GM23338 (cell line): ENCODE data around the gene ARL5A.

ENCODE experiments used
- EZH2 ChIP-seq: fragments of 200-600 bp; sonication (generic); IDR thresholded peaks from one replicate; pipeline ENCODE4 v1.8.0; 2017; ENCODE audit warnings: antibody characterized with exemption, mild to moderate bottlenecking, low read depth; ENCODE audit not compliant: unreplicated experiment
- TF ChIP-seq, protein P1 (sequence below), 2 experiments: fragments of 200-600 bp in 1 of 2; sonication (generic) in 1 of 2; conservative IDR thresholded peaks; 2 replicates each; pipeline versions ENCODE4 v1.5.1 to v1.6.1; 2016 to 2017; ENCODE audit warnings: antibody characterized with exemption in 2 of 2, low read depth in 2 of 2, mild to moderate bottlenecking in 2 of 2, moderate library complexity in 1 of 2

DNA sequence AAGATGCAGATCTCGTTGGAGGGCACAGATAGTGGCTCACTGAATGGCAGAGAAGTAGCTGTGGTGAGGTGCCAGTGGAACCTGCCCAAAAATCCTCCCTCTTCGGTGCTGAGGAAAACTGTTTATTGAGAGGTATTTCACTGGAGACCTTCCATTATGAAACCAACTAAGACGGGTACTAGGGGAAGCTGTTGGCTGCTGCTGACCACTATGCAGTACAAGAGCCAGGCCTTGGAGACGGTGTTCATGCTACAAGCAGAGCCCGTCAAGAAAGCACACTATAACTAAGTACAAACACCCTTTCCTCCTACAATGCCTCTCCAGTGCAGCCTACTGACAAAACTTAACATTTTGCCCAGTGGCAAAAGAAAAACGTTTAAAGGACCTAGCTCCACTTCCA is 4.6 kb downstream of the ARL5A start:
- TF ChIP-seq, protein P1, sequence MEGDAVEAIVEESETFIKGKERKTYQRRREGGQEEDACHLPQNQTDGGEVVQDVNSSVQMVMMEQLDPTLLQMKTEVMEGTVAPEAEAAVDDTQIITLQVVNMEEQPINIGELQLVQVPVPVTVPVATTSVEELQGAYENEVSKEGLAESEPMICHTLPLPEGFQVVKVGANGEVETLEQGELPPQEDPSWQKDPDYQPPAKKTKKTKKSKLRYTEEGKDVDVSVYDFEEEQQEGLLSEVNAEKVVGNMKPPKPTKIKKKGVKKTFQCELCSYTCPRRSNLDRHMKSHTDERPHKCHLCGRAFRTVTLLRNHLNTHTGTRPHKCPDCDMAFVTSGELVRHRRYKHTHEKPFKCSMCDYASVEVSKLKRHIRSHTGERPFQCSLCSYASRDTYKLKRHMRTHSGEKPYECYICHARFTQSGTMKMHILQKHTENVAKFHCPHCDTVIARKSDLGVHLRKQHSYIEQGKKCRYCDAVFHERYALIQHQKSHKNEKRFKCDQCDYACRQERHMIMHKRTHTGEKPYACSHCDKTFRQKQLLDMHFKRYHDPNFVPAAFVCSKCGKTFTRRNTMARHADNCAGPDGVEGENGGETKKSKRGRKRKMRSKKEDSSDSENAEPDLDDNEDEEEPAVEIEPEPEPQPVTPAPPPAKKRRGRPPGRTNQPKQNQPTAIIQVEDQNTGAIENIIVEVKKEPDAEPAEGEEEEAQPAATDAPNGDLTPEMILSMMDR (conservative IDR thresholded peaks at IDR 0.05; ENCODE audit: low read depth in 2 of 2): no peak
- TF ChIP-seq EZH2: no peak
